Left lung (tissue), 10 donors: Measurements from ENCODE around the gene WWOX. TPM values are rescaled to one million over a fixed set of nuclear protein-coding genes. Genes with fewer than 3 reads are reported as not detected.

ENCODE experiments used
- ATAC-seq: fragments of 200-7000 bp; cut with Tn5 transposase; one replicate; pipeline ENCODE4 v1.9.1; 2020; ENCODE audit warnings: moderate library complexity
- DNase-seq, 4 donors: peaks; one replicate each; pipeline ENCODE4 v3.0.0-alpha.2; 2013 to 2020
- H3K27ac ChIP-seq, 2 donors: fragments of 200-600 bp; sonication (generic) in 1 of 2; one replicate each; pipeline versions ENCODE4 v1.5.0 to v1.8.0; 2020 to 2021
- H3K27me3 ChIP-seq, 2 donors: fragments of 200-600 bp; sonication (generic) in 1 of 2; one replicate each; pipeline versions ENCODE4 v1.5.0 to v1.8.0; 2020 to 2021
- H3K36me3 ChIP-seq, 2 donors: fragments of 200-600 bp; sonication (generic) in 1 of 2; one replicate each; pipeline versions ENCODE4 v1.5.0 to v1.8.0; 2020 to 2021
- H3K4me1 ChIP-seq, 2 donors: fragments of 200-600 bp; one replicate each; pipeline ENCODE4 v1.8.0; 2021
- H3K4me3 ChIP-seq, 2 donors: fragments of 200-600 bp; sonication (generic) in 1 of 2; one replicate each; pipeline versions ENCODE4 v1.5.0 to v1.8.0; 2020 to 2021; ENCODE audit warnings: mild to moderate bottlenecking in 1 of 2
- H3K9me3 ChIP-seq, 2 donors: fragments of 200-600 bp; sonication (generic) in 1 of 2; one replicate each; pipeline versions ENCODE4 v1.5.0 to v1.8.0; 2020 to 2021
- CTCF ChIP-seq, 2 donors: fragments of 200-600 bp; sonication (generic) in 1 of 2; IDR thresholded peaks; one replicate each; pipeline versions ENCODE4 v1.5.0 to v1.8.0; 2021; ENCODE audit warnings: antibody characterized with exemption in 2 of 2
- intact Hi-C, 2 donors: fragments of 100-400 bp; cut with DNase I; formaldehyde crosslinking; loops; one replicate each; pipeline versions ENCODE4 v1.11.2 to v1.14.2; 2022
- polyA plus RNA-seq, 6 donors: library from polyadenylated mRNA; unstranded; fragments of 120-200 nt; gene quantifications; one replicate each; pipeline ENCODE4 v1.2.1, GENCODE V29; 2013; ENCODE audit not compliant: insufficient read length in 6 of 6
- total RNA-seq, 2 donors: library from RNA; stranded (reverse); fragmentation: NEBNext Ultra II Directional; extraction: Animal tissue kit (Norgen Biotek cat#: 25700); gene quantifications; one replicate each; pipeline ENCODE4 v1.2.1, GENCODE V29; 2021
- donor health status: DM: no; HTN: yes; CAD: no.
- donor health status: DM: no; HTN: no; CAD: no.

WWOX gene
- total and polyA plus RNA-seq, 8 donors = 17.2 to 40.3 (median 30.8) TPM

GRCh38 chr16:78882150-78882549, 782.7 kb downstream of the WWOX start:
- H3K27ac ChIP-seq = no peak overlapping the region
- no peaks in the 10 kb centered on the region for H3K4me1 ChIP-seq
- no peaks in the 10 kb centered on the region for H3K9me3 ChIP-seq
- no peaks in the 10 kb centered on the region for H3K36me3 ChIP-seq
- no peak for DNase-seq
- H3K4me3 ChIP-seq = no peak overlapping the region
- TF ChIP-seq CTCF (IDR thresholded peaks at IDR 0.05) = no peak
- H3K27me3 ChIP-seq = no peaks in the 10 kb centered on the region
- ATAC-seq = no peak
- intact Hi-C loops = no loop called here

- intact Hi-C loops = no loop called here
- ATAC-seq = no peak
- Histone ChIP-seq H3K36me3 (no peaks in the 10 kb centered on the region), H3K27ac (no peak overlapping the region), H3K4me3 (no peak overlapping the region), H3K9me3 (no peaks in the 10 kb centered on the region), H3K4me1 (no peaks in the 10 kb centered on the region), H3K27me3 (no peaks in the 10 kb centered on the region)
- no peak for DNase-seq
- TF ChIP-seq CTCF (IDR thresholded peaks at IDR 0.05) = no peak
Measured at GRCh38 chr16:78882751-78883150, 783.3 kb downstream of the WWOX start.

GRCh38 chr16:78884204-78884603, 784.8 kb downstream of the WWOX start:
- no peak for TF ChIP-seq CTCF (IDR thresholded peaks at IDR 0.05)
- Histone ChIP-seq H3K9me3 (no peaks in the 10 kb centered on the region), H3K27ac (no peak overlapping the region), H3K4me3 (no peak overlapping the region), H3K27me3 (no peaks in the 10 kb centered on the region), H3K36me3 (no peaks in the 10 kb centered on the region), H3K4me1 (no peaks in the 10 kb centered on the region)
- intact Hi-C loops = no loop called here
- no peak for DNase-seq
- no peak for ATAC-seq

- Histone ChIP-seq H3K27ac (no peak overlapping the region), H3K4me3 (no peak overlapping the region), H3K27me3 (no peaks in the 10 kb centered on the region), H3K4me1 (no peaks in the 10 kb centered on the region), H3K36me3 (no peaks in the 10 kb centered on the region), H3K9me3 (no peaks in the 10 kb centered on the region)
- no peak for TF ChIP-seq CTCF (IDR thresholded peaks at IDR 0.05)
- intact Hi-C loops = no loop called here
- ATAC-seq (no peak), DNase-seq (peak in 1 of 4 donors; percentile 35)
Measured at GRCh38 chr16:78889346-78889745, 789.9 kb downstream of the WWOX start.

- Histone ChIP-seq H3K4me3 (no peak overlapping the region), H3K27ac (no peak overlapping the region), H3K36me3 (no peaks in the 10 kb centered on the region), H3K4me1 (no peaks in the 10 kb centered on the region), H3K27me3 (no peaks in the 10 kb centered on the region), H3K9me3 (no peaks in the 10 kb centered on the region)
- intact Hi-C loops = no loop called here
- ATAC-seq (no peak), DNase-seq (no peak)
- no peak for TF ChIP-seq CTCF (IDR thresholded peaks at IDR 0.05)
Measured at GRCh38 chr16:78890373-78890895, 791.0 kb downstream of the WWOX start.
